Mesenchymal stem cell (in vitro differentiated cells and primary cell): ENCODE results near the gene SIGLEC8.
"Not testable (repeated sequence)": the region's sequence is repeated elsewhere in the genome, so short reads cannot be mapped to it uniquely, and the experiment has no call there.

Experiments
- DNase-seq: peaks from one replicate; pipeline ENCODE4 v3.0.0-alpha.2; 2013
- H2AFZ ChIP-seq: one replicate; pipeline ENCODE4 v1.6.1; 2013; ENCODE audit warnings: low read depth, mild to moderate bottlenecking, control low read depth, inconsistent platforms, low read length, moderate library complexity
- H2AK5ac ChIP-seq: 2 replicates; pipeline ENCODE4 v1.6.1; 2013; ENCODE audit warnings: low read length, moderate library complexity, mild to moderate bottlenecking, inconsistent platforms; ENCODE audit not compliant: severe bottlenecking
- H2BK120ac ChIP-seq: one replicate; pipeline ENCODE4 v1.6.1; 2013; ENCODE audit warnings: low read depth, mild to moderate bottlenecking, inconsistent platforms, low read length, moderate library complexity
- H2BK12ac ChIP-seq, 2 experiments: one replicate each; pipeline ENCODE4 v1.6.1; 2013; ENCODE audit warnings: inconsistent platforms in 2 of 2, low read length in 2 of 2, mild to moderate bottlenecking in 2 of 2, moderate library complexity in 2 of 2, control low read depth in 1 of 2
- H2BK15ac ChIP-seq: one replicate; pipeline ENCODE4 v1.6.1; 2013; ENCODE audit warnings: mild to moderate bottlenecking, low read depth, inconsistent platforms; ENCODE audit not compliant: poor library complexity, severe bottlenecking
- H2BK5ac ChIP-seq: 2 replicates; pipeline ENCODE4 v1.6.1; 2013; ENCODE audit warnings: low read depth, mild to moderate bottlenecking, low read length, control low read depth, inconsistent platforms; ENCODE audit not compliant: poor library complexity, severe bottlenecking
- H3K14ac ChIP-seq, 2 experiments: one replicate each; pipeline ENCODE4 v1.6.1; 2013; ENCODE audit warnings: inconsistent platforms in 2 of 2, low read length in 2 of 2, control low read depth in 1 of 2, mild to moderate bottlenecking in 1 of 2, moderate library complexity in 1 of 2
- H3K18ac ChIP-seq, 2 experiments: one replicate each; pipeline ENCODE4 v1.6.1; 2013; ENCODE audit warnings: inconsistent platforms in 2 of 2, low read length in 2 of 2, control low read depth in 1 of 2, low read depth in 1 of 2, mild to moderate bottlenecking in 1 of 2
- H3K23ac ChIP-seq, 2 experiments: one replicate each; pipeline ENCODE4 v1.6.1; 2013; ENCODE audit warnings: inconsistent platforms in 2 of 2, low read length in 2 of 2, mild to moderate bottlenecking in 2 of 2, moderate library complexity in 2 of 2, control low read depth in 1 of 2
- H3K27ac ChIP-seq: 2 replicates; pipeline ENCODE4 v1.5.1; 2013; ENCODE audit warnings: mild to moderate bottlenecking, moderate library complexity, low read length, control low read depth, inconsistent platforms; ENCODE audit not compliant: poor library complexity, severe bottlenecking
- H3K27me3 ChIP-seq, 2 experiments: 2 replicates each; pipeline versions ENCODE4 v1.6.1 to v1.7.0; 2013; ENCODE audit warnings: low read length in 2 of 2, mild to moderate bottlenecking in 2 of 2, moderate library complexity in 2 of 2, control low read depth in 1 of 2, inconsistent platforms in 1 of 2; ENCODE audit not compliant: control insufficient read depth in 1 of 2, insufficient read depth in 1 of 2
- H3K36me3 ChIP-seq, 2 experiments: 2 replicates each; pipeline versions ENCODE4 v1.6.1 to v1.7.0; 2013; ENCODE audit warnings: low read length in 2 of 2, control low read depth in 1 of 2, inconsistent platforms in 1 of 2, low read depth in 1 of 2, mild to moderate bottlenecking in 1 of 2; ENCODE audit not compliant: insufficient read depth in 2 of 2, control insufficient read depth in 1 of 2
- H3K4ac ChIP-seq, 2 experiments: one replicate each; pipeline ENCODE4 v1.6.1; 2013; ENCODE audit warnings: inconsistent platforms in 2 of 2, low read length in 2 of 2, mild to moderate bottlenecking in 2 of 2, moderate library complexity in 2 of 2, control low read depth in 1 of 2, low read depth in 1 of 2
- H3K4me1 ChIP-seq: 2 replicates; pipeline ENCODE4 v1.6.1; 2013; ENCODE audit warnings: low read depth, low read length, control low read depth; ENCODE audit not compliant: control insufficient read depth, insufficient read depth
- H3K4me2 ChIP-seq: 2 replicates; pipeline ENCODE4 v1.6.1; 2013; ENCODE audit warnings: low read length, mild to moderate bottlenecking, inconsistent platforms; ENCODE audit not compliant: poor library complexity, severe bottlenecking
- H3K4me3 ChIP-seq, 2 experiments: 2 replicates each; pipeline versions ENCODE4 v1.5.1 to v1.7.0; 2013; ENCODE audit warnings: low read length in 2 of 2, mild to moderate bottlenecking in 2 of 2, control low read depth in 1 of 2, low read depth in 1 of 2; ENCODE audit not compliant: insufficient read depth in 1 of 2
- H3K79me1 ChIP-seq: replicated peaks from 2 replicates; pipeline ENCODE4 v1.6.1; 2013; ENCODE audit warnings: mild to moderate bottlenecking, control low read depth, low read length, inconsistent platforms; ENCODE audit not compliant: poor library complexity, severe bottlenecking
- H3K9ac ChIP-seq: 2 replicates; pipeline ENCODE4 v1.7.0; 2013; ENCODE audit warnings: mild to moderate bottlenecking, low read length, moderate library complexity
- H3K9me3 ChIP-seq: 2 replicates; pipeline ENCODE4 v1.7.0; 2013; ENCODE audit warnings: mild to moderate bottlenecking, low read length; ENCODE audit not compliant: control insufficient read depth
- H4K8ac ChIP-seq: one replicate; pipeline ENCODE4 v1.6.1; 2013; ENCODE audit warnings: inconsistent platforms, mild to moderate bottlenecking, low read length, moderate library complexity
- H4K91ac ChIP-seq: one replicate; pipeline ENCODE4 v1.6.1; 2013; ENCODE audit warnings: mild to moderate bottlenecking, low read length, inconsistent platforms
- WGBS: methylation state at CpG from one replicate; pipeline ENCODE4 v1.1.7; 2013; ENCODE audit warnings: mixed read lengths; 5-methylcytosine and 5-hydroxymethylcytosine counted together

SIGLEC8 gene

GRCh38 chr19:51503896-51504295, 45.6 kb upstream of the SIGLEC8 start:
- Histone ChIP-seq H2BK120ac (no peak overlapping the region), H2BK5ac (no peak overlapping the region), H3K9ac (no peak overlapping the region), H2BK15ac (no peak overlapping the region), H2AFZ (no peak overlapping the region), H3K79me1 (no peaks in the 10 kb centered on the region), H4K91ac (no peak overlapping the region), H4K8ac (no peak overlapping the region), H3K4me1 (no peaks in the 10 kb centered on the region), H3K36me3 (no peaks in the 10 kb centered on the region), H2BK12ac (no peak overlapping the region), H3K4me3 (no peak overlapping the region), H3K27ac (no peak overlapping the region), H3K9me3 (no peaks in the 10 kb centered on the region), H3K23ac (no peak overlapping the region), H3K4ac (no peak overlapping the region), H3K4me2 (no peak overlapping the region), H3K14ac (no peak overlapping the region), H2AK5ac (no peak overlapping the region), H3K27me3 (peaks cover 0 to 9% of the 10 kb centered on the region in 2 experiments), H3K18ac (no peak overlapping the region)
- no peak for DNase-seq
- 38% methylated on average over 1 of the region's 3 CpGs for WGBS

GRCh38 chr19:51503286-51503817, 45.1 kb upstream of the SIGLEC8 start:
- H3K27ac ChIP-seq, result no peak overlapping the region
- H3K18ac ChIP-seq, result no peak overlapping the region
- H3K4me1 ChIP-seq, result no peaks in the 10 kb centered on the region
- no peak overlapping the region for H2AFZ ChIP-seq
- DNase-seq, result no peak
- H4K8ac ChIP-seq, result no peak overlapping the region
- no peaks in the 10 kb centered on the region for H3K79me1 ChIP-seq
- no peak overlapping the region for H2AK5ac ChIP-seq
- H3K14ac ChIP-seq, result no peak overlapping the region
- H3K4ac ChIP-seq, result no peak overlapping the region
- peaks cover 0 to 9% of the 10 kb centered on the region in 2 experiments for H3K27me3 ChIP-seq
- H3K36me3 ChIP-seq, result no peaks in the 10 kb centered on the region
- WGBS, result 74% methylated on average over 5 of the region's 5 CpGs
- no peak overlapping the region for H2BK120ac ChIP-seq
- no peak overlapping the region for H2BK5ac ChIP-seq
- no peak overlapping the region for H2BK15ac ChIP-seq
- no peak overlapping the region for H3K4me2 ChIP-seq
- H3K23ac ChIP-seq, result no peak overlapping the region
- H3K9ac ChIP-seq, result no peak overlapping the region
- no peak overlapping the region for H2BK12ac ChIP-seq
- no peak overlapping the region for H4K91ac ChIP-seq
- H3K4me3 ChIP-seq, result no peak overlapping the region
- no peaks in the 10 kb centered on the region for H3K9me3 ChIP-seq

GRCh38 chr19:51501594-51502263, 43.5 kb upstream of the SIGLEC8 start, which contains the start of gene SIGLEC12:
TSS of gene SIGLEC12 (minus strand) at chr19:51501800. CDS start at chr19:51501733, 67 bp downstream.
- no peak within 1 kb of the TSS for H2BK12ac ChIP-seq
- DNase-seq, result no peak
- H2BK120ac ChIP-seq, result no peak within 1 kb of the TSS
- H3K4me1 ChIP-seq, result no peaks in the 10 kb centered on the region
- H3K27me3 ChIP-seq, result peaks cover 0 to 5% of the 10 kb centered on the region in 2 experiments
- 83% methylated on average over 10 of the region's 12 CpGs for WGBS
- no peak within 1 kb of the TSS for H3K4ac ChIP-seq
- no peak within 1 kb of the TSS for H2BK15ac ChIP-seq
- no peak within 1 kb of the TSS for H3K4me3 ChIP-seq
- H3K23ac ChIP-seq, result no peak within 1 kb of the TSS
- no peaks in the 10 kb centered on the region for H3K79me1 ChIP-seq
- H3K9me3 ChIP-seq, result no peaks in the 10 kb centered on the region
- no peak within 1 kb of the TSS for H4K91ac ChIP-seq
- no peak within 1 kb of the TSS for H2AFZ ChIP-seq
- no peak within 1 kb of the TSS for H3K18ac ChIP-seq
- H3K9ac ChIP-seq, result no peak within 1 kb of the TSS
- H3K14ac ChIP-seq, result no peak within 1 kb of the TSS
- H3K36me3 ChIP-seq, result no peaks in the 10 kb centered on the region
- no peak within 1 kb of the TSS for H3K27ac ChIP-seq
- H4K8ac ChIP-seq, result no peak within 1 kb of the TSS
- no peak within 1 kb of the TSS for H2BK5ac ChIP-seq
- H3K4me2 ChIP-seq, result no peak within 1 kb of the TSS
- no peak within 1 kb of the TSS for H2AK5ac ChIP-seq

- not testable (repeated sequence) for H3K4me2 ChIP-seq, H2BK120ac ChIP-seq, H3K9me3 ChIP-seq, H2AK5ac ChIP-seq, H3K23ac ChIP-seq, H3K79me1 ChIP-seq, H3K4me3 ChIP-seq, H3K27ac ChIP-seq, H2BK12ac ChIP-seq, H3K4ac ChIP-seq, H3K36me3 ChIP-seq, H3K27me3 ChIP-seq, H3K14ac ChIP-seq, H2AFZ ChIP-seq, H3K9ac ChIP-seq, H4K91ac ChIP-seq, H3K18ac ChIP-seq, DNase-seq, H2BK15ac ChIP-seq, H3K4me1 ChIP-seq, H4K8ac ChIP-seq, H2BK5ac ChIP-seq
- WGBS, result 40% methylated on average over 7 of the region's 8 CpGs
Observed at GRCh38 chr19:51500931-51501330, 42.7 kb upstream of the SIGLEC8 start.
